Upper lobe of right lung (tissue), 1 donor: ENCODE results near the gene AXIN2. TPM values are rescaled to one million over a fixed set of nuclear protein-coding genes. Genes with fewer than 3 reads are reported as not detected.
A peak's percentile ranks its signal among the peaks of the same experiment; 100 is the strongest.

Source experiments
- ATAC-seq: fragments of 200-7000 bp; cut with Tn5 transposase; one replicate; pipeline ENCODE4 v1.9.1; 2020; ENCODE audit warnings: mild to moderate bottlenecking, moderate library complexity
- DNase-seq: peaks from one replicate; pipeline ENCODE4 v3.0.0-alpha.2; 2020
- H3K27ac ChIP-seq: fragments of 200-600 bp; one replicate; pipeline ENCODE4 v1.8.0; 2022
- H3K27me3 ChIP-seq: fragments of 200-600 bp; one replicate; pipeline ENCODE4 v1.8.0; 2022; ENCODE audit warnings: mild to moderate bottlenecking
- H3K36me3 ChIP-seq: fragments of 200-600 bp; one replicate; pipeline ENCODE4 v1.8.0; 2022
- H3K4me1 ChIP-seq: fragments of 200-600 bp; one replicate; pipeline ENCODE4 v1.8.0; 2022
- H3K4me3 ChIP-seq: fragments of 200-600 bp; one replicate; pipeline ENCODE4 v1.8.0; 2022; ENCODE audit warnings: mild to moderate bottlenecking
- H3K9me3 ChIP-seq: fragments of 200-600 bp; one replicate; pipeline ENCODE4 v1.8.0; 2022
- intact Hi-C: fragments of 100-400 bp; cut with DNase I; formaldehyde crosslinking; loops from one replicate; pipeline ENCODE4 v1.11.0; 2022
- total RNA-seq: library from RNA; stranded (reverse); fragmentation: NEBNext Ultra II Directional; extraction: Animal tissue kit (Norgen Biotek cat#: 25700); gene quantifications from one replicate; pipeline ENCODE4 v1.2.1, GENCODE V29; 2021
- TF ChIP-seq, protein P1 (sequence below): fragments of 200-600 bp; IDR thresholded peaks from one replicate; pipeline ENCODE4 v1.8.0; 2022; ENCODE audit warnings: antibody characterized with exemption
- donor health status: DM: no; HTN: yes; CAD: no; lungs with severe emphysema.

AXIN2 gene
- total RNA-seq, 1 donor from 2014 or later: 63.6 TPM

DNA sequence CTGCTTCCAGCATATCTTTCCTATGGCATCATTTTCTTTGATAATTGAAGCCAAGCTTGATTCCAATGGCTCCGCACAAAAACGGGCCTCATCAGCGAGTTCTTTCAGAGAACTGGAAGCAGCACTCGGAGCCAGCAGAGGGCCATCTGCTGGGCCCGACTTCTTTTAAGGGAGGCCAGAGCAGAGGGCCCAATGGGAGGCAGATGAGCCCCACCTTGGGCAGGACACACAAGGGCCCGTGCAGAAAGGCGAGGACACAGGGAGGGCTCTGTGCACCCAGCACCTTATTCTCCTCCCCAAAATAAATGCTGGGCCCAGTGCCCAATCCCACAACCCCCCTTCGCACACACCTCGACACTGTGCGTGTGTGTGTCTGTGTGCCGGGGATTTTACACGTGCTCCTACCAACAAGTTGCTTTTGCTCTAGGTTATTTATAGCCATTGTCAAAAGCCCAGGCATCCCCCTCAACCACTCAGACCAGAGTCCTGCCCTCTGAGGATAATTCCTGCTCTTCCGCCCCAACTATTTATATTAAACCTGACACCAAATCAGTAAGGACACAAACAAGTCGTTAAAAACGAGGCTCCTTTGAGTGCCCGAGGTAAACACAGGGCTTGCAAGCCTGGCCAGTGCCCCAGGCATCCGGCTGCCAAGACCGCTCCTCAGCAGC, 6.8 kb downstream of the AXIN2 start:
- DNase-seq (no peak), ATAC-seq (no peak)
- H3K27me3 ChIP-seq: no peaks in the 10 kb centered on the region

GRCh38 chr17:65553646-65554552, 7.5 kb downstream of the AXIN2 start:
- TF ChIP-seq, protein P1, sequence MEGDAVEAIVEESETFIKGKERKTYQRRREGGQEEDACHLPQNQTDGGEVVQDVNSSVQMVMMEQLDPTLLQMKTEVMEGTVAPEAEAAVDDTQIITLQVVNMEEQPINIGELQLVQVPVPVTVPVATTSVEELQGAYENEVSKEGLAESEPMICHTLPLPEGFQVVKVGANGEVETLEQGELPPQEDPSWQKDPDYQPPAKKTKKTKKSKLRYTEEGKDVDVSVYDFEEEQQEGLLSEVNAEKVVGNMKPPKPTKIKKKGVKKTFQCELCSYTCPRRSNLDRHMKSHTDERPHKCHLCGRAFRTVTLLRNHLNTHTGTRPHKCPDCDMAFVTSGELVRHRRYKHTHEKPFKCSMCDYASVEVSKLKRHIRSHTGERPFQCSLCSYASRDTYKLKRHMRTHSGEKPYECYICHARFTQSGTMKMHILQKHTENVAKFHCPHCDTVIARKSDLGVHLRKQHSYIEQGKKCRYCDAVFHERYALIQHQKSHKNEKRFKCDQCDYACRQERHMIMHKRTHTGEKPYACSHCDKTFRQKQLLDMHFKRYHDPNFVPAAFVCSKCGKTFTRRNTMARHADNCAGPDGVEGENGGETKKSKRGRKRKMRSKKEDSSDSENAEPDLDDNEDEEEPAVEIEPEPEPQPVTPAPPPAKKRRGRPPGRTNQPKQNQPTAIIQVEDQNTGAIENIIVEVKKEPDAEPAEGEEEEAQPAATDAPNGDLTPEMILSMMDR: no peak
- Histone ChIP-seq H3K9me3 (no peaks in the 10 kb centered on the region), H3K36me3 (peaks cover 15% of the 10 kb centered on the region), H3K4me1 (peaks cover 46% of the 10 kb centered on the region), H3K27me3 (no peaks in the 10 kb centered on the region), H3K4me3 (no peak overlapping the region), H3K27ac (no peak overlapping the region)
- DNase-seq (no peak), ATAC-seq (no peak)
- intact Hi-C loops: loop anchor here (10.0 kb wide), 2 partner anchors 89 to 269 kb away; no protein-coding TSS in a partner anchor

More for the DNA sequence above, 6.8 kb downstream of the AXIN2 start:
- Histone ChIP-seq H3K36me3 (peaks cover 7% of the 10 kb centered on the region), H3K27ac (no peak overlapping the region), H3K4me3 (no peak overlapping the region), H3K9me3 (no peaks in the 10 kb centered on the region), H3K4me1 (peaks cover 44% of the 10 kb centered on the region)
- TF ChIP-seq, protein P1: peak; percentile 25
- intact Hi-C loops: loop anchor here (10.0 kb wide), 2 partner anchors 90 to 270 kb away; no protein-coding TSS in a partner anchor

- Histone ChIP-seq H3K36me3 (peaks cover 23% of the 10 kb centered on the region), H3K4me1 (peaks cover 54% of the 10 kb centered on the region), H3K4me3 (no peak overlapping the region), H3K27ac (no peak overlapping the region), H3K27me3 (no peaks in the 10 kb centered on the region), H3K9me3 (no peaks in the 10 kb centered on the region)
- TF ChIP-seq, protein P1: no peak
- intact Hi-C loops: loop anchor here (10.0 kb wide), 2 partner anchors 88 to 268 kb away; no protein-coding TSS in a partner anchor
- no peak for DNase-seq
- no peak for ATAC-seq
These were observed 8.3 kb downstream of the AXIN2 start for GRCh38 chr17:65553009-65553645.

DNA sequence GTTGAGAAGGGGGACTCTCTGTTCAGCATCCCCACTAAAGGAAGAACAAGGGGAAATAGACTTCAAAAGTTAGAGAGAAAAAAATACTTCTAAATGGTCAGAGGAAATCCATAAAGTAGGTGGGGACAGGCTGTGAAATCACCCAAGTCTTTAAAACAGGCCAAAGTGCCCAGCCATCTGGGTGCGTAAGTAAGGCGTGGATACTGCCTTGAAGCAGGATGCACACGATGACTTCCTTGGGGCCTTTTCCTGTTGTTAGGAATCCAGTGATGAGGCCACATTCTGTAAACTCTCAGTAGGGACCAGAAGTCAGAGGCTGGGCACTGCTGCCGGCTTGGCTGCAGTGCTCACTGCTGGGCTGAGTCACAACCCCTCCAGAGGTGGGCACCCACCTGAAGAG, 9.2 kb downstream of the AXIN2 start:
- Histone ChIP-seq H3K36me3 (peaks cover 25% of the 10 kb centered on the region), H3K27ac (no peak overlapping the region), H3K27me3 (no peaks in the 10 kb centered on the region), H3K4me3 (no peak overlapping the region), H3K4me1 (peaks cover 61% of the 10 kb centered on the region), H3K9me3 (no peaks in the 10 kb centered on the region)
- TF ChIP-seq, protein P1: no peak
- no peak for ATAC-seq
- intact Hi-C loops: loop anchor here (10.0 kb wide), 2 partner anchors 87 to 267 kb away; no protein-coding TSS in a partner anchor
- no peak for DNase-seq

DNA sequence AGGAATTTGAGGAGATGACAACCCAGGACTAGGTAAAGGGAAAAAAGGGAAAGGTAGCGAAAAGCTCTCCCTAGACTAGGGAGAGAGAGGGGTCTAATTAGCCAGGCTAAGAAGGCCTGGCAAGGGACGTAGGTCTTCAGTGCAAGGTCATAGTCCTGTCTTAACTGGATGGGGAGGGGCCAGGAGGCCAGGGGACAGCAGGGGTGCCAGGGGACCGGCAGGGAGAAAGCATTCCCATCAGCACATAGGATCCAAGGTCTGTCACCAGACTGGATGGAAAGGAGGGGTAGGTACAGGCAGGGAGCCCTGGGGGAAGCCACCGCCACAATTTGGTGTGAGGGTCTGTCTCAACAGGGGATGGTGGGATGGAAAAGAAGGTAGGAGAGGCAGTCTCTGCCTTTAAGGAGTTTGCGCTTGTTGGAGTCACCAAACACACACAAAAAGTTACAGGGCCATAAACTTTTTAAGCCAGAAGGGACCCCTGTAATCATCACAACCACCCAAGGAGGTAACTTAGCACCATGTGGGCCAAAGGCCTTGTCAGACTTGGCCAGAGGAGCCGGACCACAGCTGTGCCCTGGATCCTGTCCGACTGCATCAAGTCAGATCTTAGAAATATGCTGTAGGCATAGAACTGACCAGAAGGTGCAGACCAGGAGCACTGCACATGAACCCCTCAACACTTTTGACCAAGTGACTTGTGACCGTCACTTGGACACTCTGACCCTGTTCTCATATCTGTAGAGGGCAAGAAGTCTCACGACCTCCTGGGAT, 10.0 kb downstream of the AXIN2 start:
- no peak for ATAC-seq
- H3K36me3 ChIP-seq: peaks cover 25% of the 10 kb centered on the region
- DNase-seq: no peak
- H3K4me3 ChIP-seq: no peak overlapping the region
- intact Hi-C loops: loop anchor here (10.0 kb wide), 2 partner anchors 87 to 267 kb away; no protein-coding TSS in a partner anchor
- H3K27me3 ChIP-seq: no peaks in the 10 kb centered on the region
- no peak overlapping the region for H3K27ac ChIP-seq
- no peaks in the 10 kb centered on the region for H3K9me3 ChIP-seq
- TF ChIP-seq, protein P1: no peak
- H3K4me1 ChIP-seq: peaks cover 63% of the 10 kb centered on the region
